Measurements from ENCODE around the gene ARL6.

DNA sequence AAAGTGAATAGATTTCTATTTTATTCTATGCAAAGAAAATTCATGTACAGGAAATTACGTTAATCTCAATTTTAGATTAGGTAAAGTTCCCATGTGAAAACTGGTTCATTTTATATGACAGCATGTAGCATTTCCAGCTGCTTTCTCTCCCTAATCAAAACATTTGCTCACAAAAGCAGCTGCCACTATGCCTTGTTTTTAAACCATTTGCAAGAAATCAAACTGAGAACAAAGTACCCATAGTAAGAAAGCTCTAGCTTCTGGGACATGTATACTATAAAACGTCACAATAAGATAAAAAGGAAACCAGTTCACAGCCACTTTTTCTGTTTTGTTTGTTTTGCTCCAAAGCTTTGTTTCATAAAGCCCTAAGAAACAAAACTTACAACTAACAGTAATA is 52.3 kb downstream of the ARL6 start:
- TF ChIP-seq ZFP30 (CRISPR knock-in tag; IDR thresholded peaks at IDR 0.05): no peak
- no peak for TF ChIP-seq TSHZ2 (CRISPR knock-in tag; IDR thresholded peaks at IDR 0.05)
- TF ChIP-seq, protein P1, sequence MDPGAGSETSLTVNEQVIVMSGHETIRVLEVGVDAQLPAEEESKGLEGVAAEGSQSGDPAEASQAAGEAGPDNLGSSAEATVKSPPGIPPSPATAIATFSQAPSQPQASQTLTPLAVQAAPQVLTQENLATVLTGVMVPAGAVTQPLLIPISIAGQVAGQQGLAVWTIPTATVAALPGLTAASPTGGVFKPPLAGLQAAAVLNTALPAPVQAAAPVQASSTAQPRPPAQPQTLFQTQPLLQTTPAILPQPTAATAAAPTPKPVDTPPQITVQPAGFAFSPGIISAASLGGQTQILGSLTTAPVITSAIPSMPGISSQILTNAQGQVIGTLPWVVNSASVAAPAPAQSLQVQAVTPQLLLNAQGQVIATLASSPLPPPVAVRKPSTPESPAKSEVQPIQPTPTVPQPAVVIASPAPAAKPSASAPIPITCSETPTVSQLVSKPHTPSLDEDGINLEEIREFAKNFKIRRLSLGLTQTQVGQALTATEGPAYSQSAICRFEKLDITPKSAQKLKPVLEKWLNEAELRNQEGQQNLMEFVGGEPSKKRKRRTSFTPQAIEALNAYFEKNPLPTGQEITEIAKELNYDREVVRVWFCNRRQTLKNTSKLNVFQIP (CRISPR knock-in tag; IDR thresholded peaks at IDR 0.05; ENCODE audit: borderline replicate concordance, low read depth): no peak
- TF ChIP-seq ARNTL (CRISPR knock-in tag; IDR thresholded peaks at IDR 0.05; ENCODE audit: borderline replicate concordance, low read depth): no peak
- TF ChIP-seq, protein P2, sequence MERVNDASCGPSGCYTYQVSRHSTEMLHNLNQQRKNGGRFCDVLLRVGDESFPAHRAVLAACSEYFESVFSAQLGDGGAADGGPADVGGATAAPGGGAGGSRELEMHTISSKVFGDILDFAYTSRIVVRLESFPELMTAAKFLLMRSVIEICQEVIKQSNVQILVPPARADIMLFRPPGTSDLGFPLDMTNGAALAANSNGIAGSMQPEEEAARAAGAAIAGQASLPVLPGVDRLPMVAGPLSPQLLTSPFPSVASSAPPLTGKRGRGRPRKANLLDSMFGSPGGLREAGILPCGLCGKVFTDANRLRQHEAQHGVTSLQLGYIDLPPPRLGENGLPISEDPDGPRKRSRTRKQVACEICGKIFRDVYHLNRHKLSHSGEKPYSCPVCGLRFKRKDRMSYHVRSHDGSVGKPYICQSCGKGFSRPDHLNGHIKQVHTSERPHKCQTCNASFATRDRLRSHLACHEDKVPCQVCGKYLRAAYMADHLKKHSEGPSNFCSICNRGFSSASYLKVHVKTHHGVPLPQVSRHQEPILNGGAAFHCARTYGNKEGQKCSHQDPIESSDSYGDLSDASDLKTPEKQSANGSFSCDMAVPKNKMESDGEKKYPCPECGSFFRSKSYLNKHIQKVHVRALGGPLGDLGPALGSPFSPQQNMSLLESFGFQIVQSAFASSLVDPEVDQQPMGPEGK (CRISPR knock-in tag; IDR thresholded peaks at IDR 0.05; ENCODE audit: borderline replicate concordance): no peak
- no peak for TF ChIP-seq ISL1 (CRISPR knock-in tag; IDR thresholded peaks at IDR 0.05)
- TF ChIP-seq CSDC2 (CRISPR knock-in tag; IDR thresholded peaks at IDR 0.05): no peak
- no peak for TF ChIP-seq ZNF70 (CRISPR knock-in tag; IDR thresholded peaks at IDR 0.05)
- no peak for TF ChIP-seq CREB5 (CRISPR knock-in tag; IDR thresholded peaks at IDR 0.05; ENCODE audit: low read depth)
- TF ChIP-seq RARB (CRISPR knock-in tag; IDR thresholded peaks at IDR 0.05): no peak
- TF ChIP-seq ZFP3 (CRISPR knock-in tag; IDR thresholded peaks at IDR 0.05): no peak
- no peak for TF ChIP-seq OSR1 (CRISPR knock-in tag; IDR thresholded peaks at IDR 0.05)
